ENCODE results near the gene A4GALT. TPM values are rescaled to one million over a fixed set of nuclear protein-coding genes. Genes with fewer than 3 reads are reported as not detected.
"Not testable (repeated sequence)": the region's sequence is repeated elsewhere in the genome, so short reads cannot be mapped to it uniquely, and the experiment has no call there.

A4GALT gene
- total and polyA plus RNA-seq, 2 experiments from 2014 or later = 7.0 to 16.2 TPM

GRCh38 chr22:42742940-42743339 is 22.3 kb upstream of the A4GALT start:
- Histone ChIP-seq H3K27ac (ENCODE audit: low read depth) (no peak overlapping the region), H3K79me2 (replicated peaks; ENCODE audit: insufficient read depth) (no peaks in the 10 kb centered on the region), H3K36me3 (ENCODE audit: insufficient read depth) (no peaks in the 10 kb centered on the region), H3F3A (replicated peaks; ENCODE audit: low read depth) (0 out of 2 replicates have a peak, but pooled peaks cover 4% of the 10 kb centered on the region), H2AFZ (peak overlapping the region; percentile 80), H4K20me1 (replicated peaks; ENCODE audit: insufficient read depth) (no peaks in the 10 kb centered on the region), H3K4me1 (ENCODE audit: insufficient read depth) (peaks cover 11% of the 10 kb centered on the region), H3K4me3 (no peak overlapping the region), H3K9me2 (ENCODE audit: insufficient read depth) (no peaks in the 10 kb centered on the region), H3K4me2 (no peak overlapping the region), H3K27me3 (ENCODE audit: insufficient read depth) (no peaks in the 10 kb centered on the region)
- no peak overlapping the region for H3K4me3 Mint-ChIP-seq
- DNase-seq (ENCODE audit: low spot score) = peak; percentile 82
- H3K9me3 Mint-ChIP-seq = no peaks in the 10 kb centered on the region; the same call in 2 of the 3 replicates
- no peaks in the 10 kb centered on the region for H3K36me3 Mint-ChIP-seq (ENCODE audit: low read depth)
- H3K4me1 Mint-ChIP-seq = peaks cover 29% of the 10 kb centered on the region
- H3K27me3 Mint-ChIP-seq (ENCODE audit: insufficient read depth, low read depth, poor library complexity) = peaks cover 14% of the 10 kb centered on the region
- TF ChIP-seq ETS1 (IDR thresholded peaks at IDR 0.05) = no peak
- ATAC-seq = peak; percentile 90
- no peak overlapping the region for H3K27ac Mint-ChIP-seq

GRCh38 chr22:42740320-42740719 is 19.6 kb upstream of the A4GALT start:
- Mint-ChIP-seq H3K27me3 (ENCODE audit: insufficient read depth, low read depth, poor library complexity) (peaks cover 13% of the 10 kb centered on the region), H3K4me1 (peaks cover 26% of the 10 kb centered on the region)
- H3K4me2 ChIP-seq; H2AFZ ChIP-seq; H3K36me3 ChIP-seq (ENCODE audit: insufficient read depth); H3F3A ChIP-seq (replicated peaks; ENCODE audit: low read depth); H3K27ac ChIP-seq (ENCODE audit: low read depth); H3K4me3 Mint-ChIP-seq; H4K20me1 ChIP-seq (replicated peaks; ENCODE audit: insufficient read depth); H3K27ac Mint-ChIP-seq; H3K9me2 ChIP-seq (ENCODE audit: insufficient read depth); ATAC-seq; H3K36me3 Mint-ChIP-seq (ENCODE audit: low read depth); DNase-seq (ENCODE audit: low spot score); H3K4me3 ChIP-seq; H3K79me2 ChIP-seq (replicated peaks; ENCODE audit: insufficient read depth); H3K9me3 Mint-ChIP-seq; H3K27me3 ChIP-seq (ENCODE audit: insufficient read depth): not testable (repeated sequence)
- peaks cover 11% of the 10 kb centered on the region for H3K4me1 ChIP-seq (ENCODE audit: insufficient read depth)

GRCh38 chr22:42734406-42734805 is 13.7 kb upstream of the A4GALT start:
- Histone ChIP-seq H4K20me1 (replicated peaks; ENCODE audit: insufficient read depth) (no peaks in the 10 kb centered on the region), H3K4me3 (no peak overlapping the region), H3F3A (replicated peaks; ENCODE audit: low read depth) (no peaks in the 10 kb centered on the region), H3K27me3 (ENCODE audit: insufficient read depth) (no peaks in the 10 kb centered on the region), H2AFZ (no peak overlapping the region), H3K4me1 (ENCODE audit: insufficient read depth) (0 out of 2 replicates have a peak, but pooled peaks cover under 1% of the 10 kb centered on the region), H3K4me2 (no peak overlapping the region), H3K27ac (ENCODE audit: low read depth) (no peak overlapping the region), H3K36me3 (ENCODE audit: insufficient read depth) (no peaks in the 10 kb centered on the region), H3K79me2 (replicated peaks; ENCODE audit: insufficient read depth) (no peaks in the 10 kb centered on the region), H3K9me2 (ENCODE audit: insufficient read depth) (no peaks in the 10 kb centered on the region)
- H3K9me3 Mint-ChIP-seq = no peaks in the 10 kb centered on the region
- H3K27ac Mint-ChIP-seq = no peak overlapping the region
- peaks cover 2% of the 10 kb centered on the region for H3K27me3 Mint-ChIP-seq (ENCODE audit: insufficient read depth, low read depth, poor library complexity)
- H3K4me3 Mint-ChIP-seq = no peak overlapping the region
- ATAC-seq (no peak), DNase-seq (ENCODE audit: low spot score) (no peak)
- H3K4me1 Mint-ChIP-seq = peaks cover under 1% of the 10 kb centered on the region; the same call in 2 of the 3 replicates
- no peaks in the 10 kb centered on the region for H3K36me3 Mint-ChIP-seq (ENCODE audit: low read depth)
- no peak for TF ChIP-seq EZH2phosphoT487 (IDR thresholded peaks at IDR 0.05; ENCODE audit: unreplicated experiment)
- TF ChIP-seq ZNF331 (CRISPR knock-in tag; IDR thresholded peaks at IDR 0.05; ENCODE audit: low read depth) = no peak
- TF ChIP-seq ZNF462 (CRISPR knock-in tag; IDR thresholded peaks at IDR 0.05) = no peak
- no peak for TF ChIP-seq EZH2 (IDR thresholded peaks at IDR 0.05; ENCODE audit: low read depth, unreplicated experiment)
- TF ChIP-seq ZNF114 (CRISPR knock-in tag; IDR thresholded peaks at IDR 0.05) = no peak
- TF ChIP-seq STAT1 (IDR thresholded peaks at IDR 0.05; ENCODE audit: unreplicated experiment) = no peak
- TF ChIP-seq NANOG (IDR thresholded peaks at IDR 0.05; ENCODE audit: borderline replicate concordance) = no peak
- no peak for TF ChIP-seq JUNB (IDR thresholded peaks at IDR 0.05; ENCODE audit: unreplicated experiment)
